HG02981 (cell line): ENCODE measurements around the gene CLIC5.

Experiments
- ATAC-seq: cut with Tn5 transposase; IDR thresholded peaks from one replicate; pipeline ENCODE4 v1.9.1; 2021; ENCODE audit warnings: mild to moderate bottlenecking, moderate library complexity; ENCODE audit not compliant: unreplicated experiment

CLIC5 gene

GRCh38 chr6:46015119-46015968 is at the start of gene CLIC5:
Gene CLIC5, minus strand, starts transcription at chr6:46015860. Its CDS starts 318 bp downstream, at chr6:46015542.
- ATAC-seq, result no peak

- no peak for ATAC-seq
These were observed 47.3 kb upstream of the CLIC5 start for GRCh38 chr6:46062991-46063390.

GRCh38 chr6:46062312-46062711 is 46.7 kb upstream of the CLIC5 start:
- no peak for ATAC-seq

GRCh38 chr6:46061497-46061896 is 45.8 kb upstream of the CLIC5 start:
- ATAC-seq, result no peak

GRCh38 chr6:46059608-46060007 is 43.9 kb upstream of the CLIC5 start:
- ATAC-seq, result no peak

GRCh38 chr6:46058951-46059350 is 43.3 kb upstream of the CLIC5 start:
- no peak for ATAC-seq

GRCh38 chr6:46057792-46058191 is 42.1 kb upstream of the CLIC5 start:
- ATAC-seq, result no peak

- no peak for ATAC-seq
These were observed 41.4 kb upstream of the CLIC5 start for GRCh38 chr6:46056906-46057529.

GRCh38 chr6:46054516-46054915 is 38.9 kb upstream of the CLIC5 start:
- ATAC-seq, result no peak

GRCh38 chr6:46053039-46053933 is 37.6 kb upstream of the CLIC5 start:
- no peak for ATAC-seq

- ATAC-seq, result no peak
These were observed 36.8 kb upstream of the CLIC5 start for GRCh38 chr6:46052479-46052878.

GRCh38 chr6:46051962-46052361 is 36.3 kb upstream of the CLIC5 start:
- no peak for ATAC-seq

- no peak for ATAC-seq
These were observed 35.3 kb upstream of the CLIC5 start for GRCh38 chr6:46050845-46051405.

- ATAC-seq, result no peak
These were observed 33.1 kb upstream of the CLIC5 start for GRCh38 chr6:46048646-46049297.

GRCh38 chr6:46046558-46047174 is 31.0 kb upstream of the CLIC5 start:
- ATAC-seq, result no peak

GRCh38 chr6:46044881-46045617 is 29.4 kb upstream of the CLIC5 start:
- ATAC-seq, result no peak

GRCh38 chr6:46042355-46042999 is 26.8 kb upstream of the CLIC5 start:
- peak; percentile 76 for ATAC-seq

GRCh38 chr6:46040288-46040687 is 24.6 kb upstream of the CLIC5 start:
- no peak for ATAC-seq

GRCh38 chr6:46039646-46040045 is 24.0 kb upstream of the CLIC5 start:
- no peak for ATAC-seq
